HG02678 (cell line): Measurements from ENCODE around the gene CPXM2.

ENCODE experiments used
- ATAC-seq: cut with Tn5 transposase; IDR thresholded peaks from one replicate; pipeline ENCODE4 v1.9.1; 2021; ENCODE audit warnings: mild to moderate bottlenecking, moderate library complexity; ENCODE audit not compliant: unreplicated experiment

Gene CPXM2

DNA sequence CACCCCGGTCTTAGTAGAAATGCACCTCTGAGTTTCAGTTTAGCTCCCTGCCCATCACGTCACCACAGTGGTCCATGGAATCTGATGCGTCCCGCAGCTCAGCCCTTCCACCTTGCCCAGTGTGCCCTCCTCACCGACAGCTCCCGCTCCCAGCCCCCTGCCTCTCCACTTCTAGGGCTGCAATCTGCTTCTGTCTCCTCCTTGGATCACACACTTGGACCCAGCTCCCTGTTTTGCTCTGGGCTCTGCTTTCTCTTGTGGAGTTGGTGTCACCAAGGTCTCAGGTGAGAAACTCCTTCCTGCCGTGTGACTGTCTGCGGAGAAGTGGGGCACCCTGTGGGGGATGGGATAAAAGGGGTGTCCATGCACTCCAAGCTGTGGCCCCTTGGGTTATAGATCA, 187.5 kb downstream of the CPXM2 start:
- no peak for ATAC-seq

- no peak for ATAC-seq
Measured at GRCh38 chr10:123703195-123703790, 188.3 kb downstream of the CPXM2 start.
